ENCODE measurements around the gene AHSG. TPM values are rescaled to one million over a fixed set of nuclear protein-coding genes. Genes with fewer than 3 reads are reported as not detected.

The AHSG gene
- total and polyA plus RNA-seq, 10 of the 15 experiments (the other 5 are each of a cell fraction or from before 2014, with no cell fraction given): 0.06 to 0.90 (median 0.15) TPM; not detected in 7

DNA sequence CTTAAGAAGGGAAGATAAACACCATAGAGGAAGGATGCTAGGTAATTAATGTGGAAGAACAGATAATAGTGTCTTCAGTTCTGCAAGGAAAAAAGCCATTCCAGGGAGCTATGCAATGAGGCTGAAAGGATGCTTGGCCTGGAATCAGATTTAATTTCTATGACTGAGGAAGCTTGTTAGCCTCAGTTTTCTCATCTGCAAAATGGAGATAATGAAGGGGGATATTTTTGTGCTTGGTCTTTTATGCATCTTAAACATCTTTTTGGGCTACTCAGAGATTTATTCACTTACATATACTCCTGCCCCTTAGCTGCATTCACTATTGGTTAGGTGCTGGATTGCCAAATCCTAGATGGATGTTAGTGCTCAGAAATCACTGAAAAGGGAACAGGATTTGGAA, 25.7 kb upstream of the AHSG start:
- SMC1A ChIA-PET (ENCODE audit: uncharacterized antibody, unreplicated experiment): interaction anchor here (0.6 to 1.0 kb wide), 3 partner anchors 47 to 66 kb away, joined by 3 to 4 read pairs (median 3); no protein-coding TSS in a partner anchor
- Histone ChIP-seq H3K36me3 (ENCODE audit: control insufficient read depth in 2 of 2, insufficient read depth in 2 of 2, low read length in 1 of 2) (peaks cover 4 to 20% of the 10 kb centered on the region in 2 experiments), H3K4me3 (no peak overlapping the region), H2AFZ (ENCODE audit: control insufficient read depth, low read depth, low read length) (no peak overlapping the region), H3K27me3 (replicated peaks in 1 of 2; ENCODE audit: control insufficient read depth in 2 of 2, insufficient read depth in 2 of 2, low read length in 1 of 2) (no peaks in the 10 kb centered on the region), H3K9ac (ENCODE audit: control insufficient read depth, insufficient read depth, low read length) (no peak overlapping the region), H3K9me3 (replicated peaks; ENCODE audit: control insufficient read depth, insufficient read depth, low read length) (no peaks in the 10 kb centered on the region), H3K4me2 (ENCODE audit: control insufficient read depth, insufficient read depth) (no peak overlapping the region), H3K27ac (ENCODE audit: control insufficient read depth, insufficient read depth) (no peak overlapping the region), H3K4me1 (ENCODE audit: control insufficient read depth, insufficient read depth, low read length) (no peaks in the 10 kb centered on the region), H3K79me2 (ENCODE audit: control insufficient read depth, insufficient read depth, low read length) (no peaks in the 10 kb centered on the region), H4K20me1 (ENCODE audit: control insufficient read depth, insufficient read depth) (no peaks in the 10 kb centered on the region)
- POLR2A ChIA-PET: interaction anchor here (0.6 to 1.6 kb wide), 3 partner anchors 16 to 234 kb away, joined by 3 to 5 read pairs (median 4); partner anchors contain the start of gene DNAJB11
- intact Hi-C loops (cut with micrococcal nuclease; ENCODE audit: unreplicated experiment) (no loop called here), in situ Hi-C loops (cut with MboI) (no loop called here)
- TF ChIP-seq, protein P1, sequence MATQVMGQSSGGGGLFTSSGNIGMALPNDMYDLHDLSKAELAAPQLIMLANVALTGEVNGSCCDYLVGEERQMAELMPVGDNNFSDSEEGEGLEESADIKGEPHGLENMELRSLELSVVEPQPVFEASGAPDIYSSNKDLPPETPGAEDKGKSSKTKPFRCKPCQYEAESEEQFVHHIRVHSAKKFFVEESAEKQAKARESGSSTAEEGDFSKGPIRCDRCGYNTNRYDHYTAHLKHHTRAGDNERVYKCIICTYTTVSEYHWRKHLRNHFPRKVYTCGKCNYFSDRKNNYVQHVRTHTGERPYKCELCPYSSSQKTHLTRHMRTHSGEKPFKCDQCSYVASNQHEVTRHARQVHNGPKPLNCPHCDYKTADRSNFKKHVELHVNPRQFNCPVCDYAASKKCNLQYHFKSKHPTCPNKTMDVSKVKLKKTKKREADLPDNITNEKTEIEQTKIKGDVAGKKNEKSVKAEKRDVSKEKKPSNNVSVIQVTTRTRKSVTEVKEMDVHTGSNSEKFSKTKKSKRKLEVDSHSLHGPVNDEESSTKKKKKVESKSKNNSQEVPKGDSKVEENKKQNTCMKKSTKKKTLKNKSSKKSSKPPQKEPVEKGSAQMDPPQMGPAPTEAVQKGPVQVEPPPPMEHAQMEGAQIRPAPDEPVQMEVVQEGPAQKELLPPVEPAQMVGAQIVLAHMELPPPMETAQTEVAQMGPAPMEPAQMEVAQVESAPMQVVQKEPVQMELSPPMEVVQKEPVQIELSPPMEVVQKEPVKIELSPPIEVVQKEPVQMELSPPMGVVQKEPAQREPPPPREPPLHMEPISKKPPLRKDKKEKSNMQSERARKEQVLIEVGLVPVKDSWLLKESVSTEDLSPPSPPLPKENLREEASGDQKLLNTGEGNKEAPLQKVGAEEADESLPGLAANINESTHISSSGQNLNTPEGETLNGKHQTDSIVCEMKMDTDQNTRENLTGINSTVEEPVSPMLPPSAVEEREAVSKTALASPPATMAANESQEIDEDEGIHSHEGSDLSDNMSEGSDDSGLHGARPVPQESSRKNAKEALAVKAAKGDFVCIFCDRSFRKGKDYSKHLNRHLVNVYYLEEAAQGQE (IDR thresholded peaks at IDR 0.05; ENCODE audit: low read depth, low read length): no peak
- no peak for TF ChIP-seq ZNF274 (IDR thresholded peaks at IDR 0.05; ENCODE audit: insufficient read depth, insufficient read length)
- TF ChIP-seq KDM1A (IDR thresholded peaks at IDR 0.05; ENCODE audit: borderline replicate concordance): no peak
- TF ChIP-seq MEF2A (IDR thresholded peaks at IDR 0.05; ENCODE audit: insufficient read depth, low read depth, low read length): no peak
- RAD21 ChIA-PET (ENCODE audit: unreplicated experiment): no interaction called here
- no TSS peak for BruUV-seq (replicated peaks)
- DNase-seq (ENCODE audit: low read depth, low spot score): no peak
- CTCF ChIA-PET: interaction anchor here (0.6 to 2.9 kb wide), 5 partner anchors 10 to 1810 kb away, joined by 3 to 11 read pairs (median 3); no protein-coding TSS in a partner anchor
- ATAC-seq: no peak
- FAIRE-seq: no peak
